Ishikawa (cell line): ENCODE results near the gene ZFAND2B.

ENCODE experiments used
- CEBPB ChIP-seq: IDR thresholded peaks from 2 replicates; pipeline ENCODE4 v1.6.1; 2012
- CREB1 ChIP-seq: IDR thresholded peaks from 2 replicates; pipeline ENCODE4 v1.6.1; 2012; ENCODE audit warnings: low read depth
- EGR1 ChIP-seq: IDR thresholded peaks from 2 replicates; pipeline ENCODE4 v1.6.1; 2012
- EP300 ChIP-seq: IDR thresholded peaks from 2 replicates; pipeline ENCODE4 v1.6.1; 2012; ENCODE audit warnings: borderline replicate concordance
- FOXM1 ChIP-seq: IDR thresholded peaks from 2 replicates; pipeline ENCODE4 v1.6.1; 2012; ENCODE audit warnings: low read depth, borderline replicate concordance
- MAX ChIP-seq: IDR thresholded peaks from 2 replicates; pipeline ENCODE4 v1.6.1; 2012
- NFIC ChIP-seq: IDR thresholded peaks from 2 replicates; pipeline ENCODE4 v1.6.1; 2012
- RAD21 ChIP-seq: IDR thresholded peaks from 2 replicates; pipeline ENCODE4 v1.6.1; 2012; ENCODE audit warnings: low read depth
- REST ChIP-seq: IDR thresholded peaks from 2 replicates; pipeline ENCODE4 v1.6.1; 2012; ENCODE audit warnings: low read depth, mild to moderate bottlenecking
- TAF1 ChIP-seq: IDR thresholded peaks from 2 replicates; pipeline ENCODE4 v1.6.1; 2012; ENCODE audit warnings: low read depth, mild to moderate bottlenecking
- TCF12 ChIP-seq: IDR thresholded peaks from 2 replicates; pipeline ENCODE4 v1.6.1; 2012; ENCODE audit warnings: low read depth
- TEAD4 ChIP-seq: IDR thresholded peaks from 2 replicates; pipeline ENCODE4 v1.6.1; 2012
- USF1 ChIP-seq: IDR thresholded peaks from 2 replicates; pipeline ENCODE4 v1.6.1; 2012
- YY1 ChIP-seq: IDR thresholded peaks from 2 replicates; pipeline ENCODE4 v1.6.1; 2012; ENCODE audit warnings: low read depth
- ZBTB7A ChIP-seq: IDR thresholded peaks from 2 replicates; pipeline ENCODE4 v1.6.1; 2012; ENCODE audit warnings: low read depth

ZFAND2B gene

GRCh38 chr2:219225350-219225749 lies 18.8 kb downstream of the ZFAND2B start:
- no peak for TF ChIP-seq RAD21
- no peak for TF ChIP-seq CEBPB
- no peak for TF ChIP-seq NFIC
- no peak for TF ChIP-seq YY1
- TF ChIP-seq REST = no peak
- no peak for TF ChIP-seq EP300
- TF ChIP-seq ZBTB7A = no peak
- TF ChIP-seq FOXM1 = no peak
- no peak for TF ChIP-seq MAX
- TF ChIP-seq USF1 = no peak
- TF ChIP-seq CREB1 = no peak
- no peak for TF ChIP-seq TEAD4
- TF ChIP-seq EGR1 = no peak
- TF ChIP-seq TCF12 = no peak
- no peak for TF ChIP-seq TAF1

- TF ChIP-seq TAF1 (no peak), CEBPB (no peak), TCF12 (no peak), EGR1 (no peak), FOXM1 (no peak), CREB1 (no peak), USF1 (no peak), YY1 (no peak), TEAD4 (no peak), ZBTB7A (no peak), MAX (no peak), EP300 (no peak), REST (no peak), NFIC (no peak), RAD21 (no peak)
These were observed 21.7 kb downstream of the ZFAND2B start for GRCh38 chr2:219228041-219228910.

- TF ChIP-seq USF1 (no peak), ZBTB7A (no peak; the same call in 1 of the 2 replicates), EGR1 (no peak), NFIC (no peak), CEBPB (no peak), TEAD4 (no peak), CREB1 (no peak), YY1 (no peak), TCF12 (no peak), EP300 (no peak), RAD21 (no peak), REST (no peak), TAF1 (no peak), MAX (no peak), FOXM1 (no peak)
These were observed 22.3 kb downstream of the ZFAND2B start for GRCh38 chr2:219228911-219229304.
